Keratinocyte (primary cell): Measurements from ENCODE around the gene NAV3. TPM values are rescaled to one million over a fixed set of nuclear protein-coding genes. Genes with fewer than 3 reads are reported as not detected.
A peak's percentile ranks its signal among the peaks of the same experiment; 100 is the strongest.

Experiments used
- DNase-seq: peaks from one replicate; pipeline ENCODE4 v3.0.0-alpha.2; 2011; ENCODE audit warnings: low read depth, missing footprints, low spot score
- FAIRE-seq: peaks from 2 replicates; lab custom pipeline; 2011; peaks lifted over from hg19 to GRCh38; lab: Jason Lieb, UNC
- H2AFZ ChIP-seq: 2 replicates; pipeline ENCODE4 v1.6.0; 2012; ENCODE audit warnings: low read length, control low read depth, inconsistent platforms; ENCODE audit not compliant: control insufficient read depth
- H3K27ac ChIP-seq: 2 replicates; pipeline ENCODE4 v1.5.1; 2011; ENCODE audit warnings: low read length; ENCODE audit not compliant: control insufficient read depth, insufficient read depth
- H3K27me3 ChIP-seq: 3 replicates; pipeline ENCODE4 v1.6.0; 2011; ENCODE audit warnings: low read length; ENCODE audit not compliant: control insufficient read depth, insufficient read depth; ENCODE audit errors: extremely low read depth
- H3K36me3 ChIP-seq, 2 experiments: 2 replicates in 1 of 2; 3 replicates in 1 of 2; pipeline ENCODE4 v1.5.1; 2011; ENCODE audit warnings: low read length in 2 of 2, mild to moderate bottlenecking in 1 of 2; ENCODE audit not compliant: control insufficient read depth in 2 of 2, insufficient read depth in 2 of 2; ENCODE audit errors: extremely low read depth in 1 of 2
- H3K4me1 ChIP-seq: 3 replicates; pipeline ENCODE4 v1.5.1; 2011; ENCODE audit warnings: low read length; ENCODE audit not compliant: control insufficient read depth, insufficient read depth; ENCODE audit errors: extremely low read depth
- H3K4me2 ChIP-seq: 3 replicates; pipeline ENCODE4 v1.6.0; 2011; ENCODE audit warnings: low read depth, low read length; ENCODE audit not compliant: control insufficient read depth, insufficient read depth; ENCODE audit errors: extremely low read depth
- H3K4me3 ChIP-seq, 3 experiments: fragments of 200-600 bp in 1 of 3; sonication (generic) in 1 of 3; 2 replicates in 2 of 3; 3 replicates in 1 of 3; pipeline ENCODE4 v1.5.1; 2011 to 2016; ENCODE audit warnings: low read length in 3 of 3, mild to moderate bottlenecking in 3 of 3, control low read depth in 2 of 3, inconsistent platforms in 1 of 3, low read depth in 1 of 3, mixed read lengths in 1 of 3, mixed run types in 1 of 3, moderate library complexity in 1 of 3; ENCODE audit not compliant: control insufficient read depth in 2 of 3, insufficient read depth in 2 of 3; ENCODE audit errors: extremely low read depth in 1 of 3
- H3K79me2 ChIP-seq: 2 replicates; pipeline ENCODE4 v1.6.0; 2012; ENCODE audit warnings: low read length; ENCODE audit not compliant: control insufficient read depth, insufficient read depth
- H3K9ac ChIP-seq: 3 replicates; pipeline ENCODE4 v1.6.0; 2011; ENCODE audit warnings: low read length; ENCODE audit not compliant: control insufficient read depth, insufficient read depth; ENCODE audit errors: extremely low read depth
- H3K9me1 ChIP-seq: 3 replicates; pipeline ENCODE4 v1.6.0; 2011; ENCODE audit warnings: low read length; ENCODE audit not compliant: control insufficient read depth, insufficient read depth; ENCODE audit errors: extremely low read depth
- H3K9me3 ChIP-seq: 2 replicates; pipeline ENCODE4 v1.5.1; 2012; ENCODE audit warnings: low read depth, low read length; ENCODE audit not compliant: control insufficient read depth
- H4K20me1 ChIP-seq: 3 replicates; pipeline ENCODE4 v1.6.0; 2011; ENCODE audit warnings: low read length; ENCODE audit not compliant: control insufficient read depth, insufficient read depth; ENCODE audit errors: extremely low read depth
- CTCF ChIP-seq, 3 experiments: IDR thresholded peaks in 1 of 3; conservative IDR thresholded peaks in 1 of 3; optimal IDR thresholded peaks in 1 of 3; 2 replicates in 2 of 3; 3 replicates in 1 of 3; pipeline versions ENCODE3 to v1.5.1; 2011; ENCODE audit warnings: low read length in 3 of 3, mild to moderate bottlenecking in 3 of 3, moderate library complexity in 2 of 3, control low read depth in 1 of 3, inconsistent platforms in 1 of 3; ENCODE audit not compliant: insufficient read depth in 2 of 3; ENCODE audit errors: extremely low read depth in 1 of 3
- EZH2 ChIP-seq: IDR thresholded peaks from one replicate; pipeline ENCODE4 v1.6.1; 2012; ENCODE audit warnings: inconsistent platforms, mild to moderate bottlenecking, low read length, moderate library complexity
- dilution Hi-C: fragments of 300-500 bp; cut with MboI; formaldehyde crosslinking; loops from one replicate; pipeline ENCODE4 v1.7.0; 2020; ENCODE audit warnings: low sequenced_read_pairs; ENCODE audit not compliant: extremely low pct_ligation_motif_present
- polyA plus RNA-seq, 5 experiments: library from polyadenylated mRNA; depleted of rRNA in 3 of 5; stranded (reverse) in 3 of 5; stranded (forward) in 1 of 5; unstranded in 1 of 5; fragments of >200 nt; gene quantifications; 1 replicate in 1 of 5; 2 replicates in 3 of 5; 3 replicates in 1 of 5; pipeline versions ENCODE4 v1.2.1 to v1.2.3, GENCODE V29; 2011 to 2012; ENCODE audit warnings: missing spikeins in 2 of 5, low read depth in 1 of 5, low replicate concordance in 1 of 5

NAV3 gene
- polyA plus RNA-seq, 1 donor (not counting 4 experiments of a cell fraction or from before 2014, with no cell fraction given): 22.6 TPM

GRCh38 chr12:77845831-77846230, 15.1 kb downstream of the NAV3 start:
- Histone ChIP-seq H3K9me1 (no peaks in the 10 kb centered on the region), H2AFZ (no peak overlapping the region), H3K27ac (no peak overlapping the region), H3K79me2 (no peaks in the 10 kb centered on the region), H3K4me3 (no peak overlapping the region), H3K27me3 (no peaks in the 10 kb centered on the region), H3K4me2 (no peak overlapping the region), H3K36me3 (no peaks in the 10 kb centered on the region), H4K20me1 (no peaks in the 10 kb centered on the region), H3K9ac (no peak overlapping the region), H3K4me1 (peaks cover 39% of the 10 kb centered on the region), H3K9me3 (no peaks in the 10 kb centered on the region)
- dilution Hi-C loops: no loop called here
- DNase-seq (no peak), FAIRE-seq (peak; percentile 72)
- TF ChIP-seq EZH2: no peak
- TF ChIP-seq CTCF (optimal IDR thresholded peaks at IDR 0.05 in 1 of 3, IDR thresholded peaks at IDR 0.05 in 1 of 3, conservative IDR thresholded peaks at IDR 0.05 in 1 of 3; ENCODE audit: extremely low read depth in 1 of 3, insufficient read depth in 2 of 3, low read length in 3 of 3): no peak

- Histone ChIP-seq H3K9me3 (no peaks in the 10 kb centered on the region), H3K36me3 (no peaks in the 10 kb centered on the region), H3K4me3 (peak overlapping the region in 1 of 3 experiments; percentile 6), H3K4me1 (peaks cover 31% of the 10 kb centered on the region), H3K27ac (peak overlapping the region; percentile 34), H3K79me2 (no peaks in the 10 kb centered on the region), H3K4me2 (peak overlapping the region; percentile 31), H3K9ac (no peak overlapping the region), H2AFZ (no peak overlapping the region), H3K9me1 (no peaks in the 10 kb centered on the region), H3K27me3 (no peaks in the 10 kb centered on the region), H4K20me1 (no peaks in the 10 kb centered on the region)
- peak; percentile 32 for FAIRE-seq
- dilution Hi-C loops: no loop called here
- TF ChIP-seq EZH2: no peak
- TF ChIP-seq CTCF (optimal IDR thresholded peaks at IDR 0.05 in 1 of 3, IDR thresholded peaks at IDR 0.05 in 1 of 3, conservative IDR thresholded peaks at IDR 0.05 in 1 of 3; ENCODE audit: extremely low read depth in 1 of 3, insufficient read depth in 2 of 3, low read length in 3 of 3): no peak
- no peak for DNase-seq
Observed at GRCh38 chr12:77847060-77847541, 16.4 kb downstream of the NAV3 start.
